ENCODE measurements around the gene GGN. TPM values are rescaled to one million over a fixed set of nuclear protein-coding genes. Genes with fewer than 3 reads are reported as not detected.

Gene GGN
- total and polyA plus RNA-seq, 9 of the 15 experiments (the other 6 are each of a cell fraction or from before 2014, with no cell fraction given) = 0.15 to 0.33 TPM; not detected in 7

GRCh38 chr19:38374332-38375097, 13.3 kb downstream of the GGN start, which contains the start of gene PSMD8 (continued):
- TF ChIP-seq ZNF174 (CRISPR knock-in tag; IDR thresholded peaks at IDR 0.05) (no peak), LARP7 (IDR thresholded peaks at IDR 0.05) (no peak), TSC22D4 (tag; IDR thresholded peaks at IDR 0.05) (no peak), ZNF699 (CRISPR knock-in tag; IDR thresholded peaks at IDR 0.05; ENCODE audit: insufficient replicate concordance) (no peak), E2F8 (IDR thresholded peaks at IDR 0.05; ENCODE audit: low read depth, partially characterized antibody) (peak; percentile 74), CHCHD3 (CRISPR knock-in tag; IDR thresholded peaks at IDR 0.05) (no peak), SAP30 (IDR thresholded peaks at IDR 0.05; ENCODE audit: borderline replicate concordance, insufficient read depth, low read depth, low read length, poor library complexity, severe bottlenecking) (no peak), ZNF586 (CRISPR knock-in tag; conservative IDR thresholded peaks at IDR 0.05) (no peak), FOXJ3 (CRISPR knock-in tag; IDR thresholded peaks at IDR 0.05) (no peak), ELF4 (CRISPR knock-in tag; IDR thresholded peaks at IDR 0.05) (no peak), SP1 (CRISPR knock-in tag; IDR thresholded peaks at IDR 0.05) (peak; percentile 85), BRCA1 (IDR thresholded peaks at IDR 0.05) (no peak), BRCA1 (CRISPR knock-in tag; IDR thresholded peaks at IDR 0.05) (no peak), BRD4 (IDR thresholded peaks at IDR 0.05) (peak; percentile 88; the same call in 1 of the 2 replicates), DPF2 (IDR thresholded peaks at IDR 0.05) (no peak; the same call in 1 of the 2 replicates), SMARCB1 (IDR thresholded peaks at IDR 0.05; ENCODE audit: insufficient read length, low read depth) (no peak), ZBTB8A (IDR thresholded peaks at IDR 0.05; ENCODE audit: partially characterized antibody) (no peak), NFE2 (IDR thresholded peaks at IDR 0.05; ENCODE audit: low read depth) (peak; percentile 54)
- TF ChIP-seq, protein P1, sequence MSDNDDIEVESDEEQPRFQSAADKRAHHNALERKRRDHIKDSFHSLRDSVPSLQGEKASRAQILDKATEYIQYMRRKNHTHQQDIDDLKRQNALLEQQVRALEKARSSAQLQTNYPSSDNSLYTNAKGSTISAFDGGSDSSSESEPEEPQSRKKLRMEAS (CRISPR knock-in tag; IDR thresholded peaks at IDR 0.05) = peak; percentile 78
- TF ChIP-seq, protein P2, sequence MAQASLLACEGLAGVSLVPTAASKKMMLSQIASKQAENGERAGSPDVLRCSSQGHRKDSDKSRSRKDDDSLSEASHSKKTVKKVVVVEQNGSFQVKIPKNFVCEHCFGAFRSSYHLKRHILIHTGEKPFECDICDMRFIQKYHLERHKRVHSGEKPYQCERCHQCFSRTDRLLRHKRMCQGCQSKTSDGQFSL (CRISPR knock-in tag; IDR thresholded peaks at IDR 0.05) = peak; percentile 99
- TF ChIP-seq, protein P2 (tag; IDR thresholded peaks at IDR 0.05) = peak in 1 of 2 experiments; percentile 89; a peak in 2 of 4 replicates
- TF ChIP-seq, protein P3, sequence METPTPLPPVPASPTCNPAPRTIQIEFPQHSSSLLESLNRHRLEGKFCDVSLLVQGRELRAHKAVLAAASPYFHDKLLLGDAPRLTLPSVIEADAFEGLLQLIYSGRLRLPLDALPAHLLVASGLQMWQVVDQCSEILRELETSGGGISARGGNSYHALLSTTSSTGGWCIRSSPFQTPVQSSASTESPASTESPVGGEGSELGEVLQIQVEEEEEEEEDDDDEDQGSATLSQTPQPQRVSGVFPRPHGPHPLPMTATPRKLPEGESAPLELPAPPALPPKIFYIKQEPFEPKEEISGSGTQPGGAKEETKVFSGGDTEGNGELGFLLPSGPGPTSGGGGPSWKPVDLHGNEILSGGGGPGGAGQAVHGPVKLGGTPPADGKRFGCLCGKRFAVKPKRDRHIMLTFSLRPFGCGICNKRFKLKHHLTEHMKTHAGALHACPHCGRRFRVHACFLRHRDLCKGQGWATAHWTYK (CRISPR knock-in tag; IDR thresholded peaks at IDR 0.05) = peak; percentile 63; the same call in 1 of the 2 replicates

All from K562 (cell line).